Esophagus muscularis mucosa (tissue), 4 donors: ENCODE results near the gene RPL38. TPM values are rescaled to one million over a fixed set of nuclear protein-coding genes. Genes with fewer than 3 reads are reported as not detected.

ENCODE experiments used
- DNase-seq: peaks from one replicate; pipeline ENCODE4 v3.0.0-alpha.2; 2017; ENCODE audit errors: extremely low spot score
- H3K27ac ChIP-seq, 4 donors: fragments of 200-600 bp; sonication (generic); replicated peaks in 1 of 4; 1 replicate in 3 of 4; 2 replicates in 1 of 4; pipeline ENCODE4 v1.5.1; 2016 to 2019; ENCODE audit warnings: mild to moderate bottlenecking in 1 of 4
- H3K27me3 ChIP-seq, 4 donors: fragments of 200-600 bp; sonication (generic); one replicate each; pipeline versions ENCODE4 v1.5.1 to v1.6.0; 2016 to 2019
- H3K36me3 ChIP-seq, 4 donors: fragments of 200-600 bp; sonication (generic); one replicate each; pipeline ENCODE4 v1.5.1; 2016 to 2019
- H3K4me1 ChIP-seq, 4 donors: fragments of 200-600 bp; sonication (generic); one replicate each; pipeline ENCODE4 v1.5.1; 2016 to 2019
- H3K4me3 ChIP-seq, 4 donors: fragments of 200-600 bp; sonication (generic); 1 replicate in 2 of 4; 2 replicates in 2 of 4; pipeline ENCODE4 v1.5.1; 2016 to 2019; ENCODE audit warnings: mild to moderate bottlenecking in 4 of 4, moderate library complexity in 1 of 4
- H3K9me3 ChIP-seq, 4 donors: fragments of 200-600 bp; sonication (generic); 1 replicate in 3 of 4; 2 replicates in 1 of 4; pipeline ENCODE4 v1.5.1; 2016 to 2019
- EP300 ChIP-seq: sonication (generic); formaldehyde crosslinking; IDR thresholded peaks from one replicate; pipeline ENCODE4 v1.6.1; 2017; ENCODE audit warnings: antibody characterized with exemption
- POLR2A ChIP-seq: fragments of 450-650 bp; IDR thresholded peaks from one replicate; pipeline ENCODE4 v1.6.1; 2017; ENCODE audit warnings: antibody characterized with exemption, moderate library complexity, mild to moderate bottlenecking, low read depth
- POLR2AphosphoS5 ChIP-seq, 2 donors: sonication (generic); formaldehyde crosslinking; IDR thresholded peaks; one replicate each; pipeline ENCODE4 v1.6.1; 2017; ENCODE audit warnings: antibody characterized with exemption in 2 of 2
- WGBS: methylation state at CpG from one replicate; pipeline ENCODE4 v1.1.5; 2018; 5-methylcytosine and 5-hydroxymethylcytosine counted together
- intact Hi-C: fragments of 100-400 bp; cut with DNase I; formaldehyde crosslinking; loops from one replicate; pipeline ENCODE4 v1.15.1; 2023
- total RNA-seq, 4 donors: library from RNA; depleted of rRNA; stranded (reverse); fragments of >200 nt; gene quantifications; one replicate each; pipeline versions ENCODE4 v1.1.0 to v1.2.1, GENCODE V29; 2016
- TF ChIP-seq, protein P1 (sequence below), 3 experiments: fragments of 200-600 bp in 2 of 3; fragments of 450-650 bp in 1 of 3; sonication (generic) in 2 of 3; IDR thresholded peaks; one replicate each; pipeline ENCODE4 v1.5.1; 2017 to 2019; ENCODE audit warnings: antibody characterized with exemption in 3 of 3, mild to moderate bottlenecking in 2 of 3, moderate library complexity in 1 of 3

RPL38 gene
- 1,000 to 10,000 TPM in 2 of 4 donors, 100 to 1,000 TPM in 2; 445 to 1,296 (median 979) TPM for total RNA-seq

DNA sequence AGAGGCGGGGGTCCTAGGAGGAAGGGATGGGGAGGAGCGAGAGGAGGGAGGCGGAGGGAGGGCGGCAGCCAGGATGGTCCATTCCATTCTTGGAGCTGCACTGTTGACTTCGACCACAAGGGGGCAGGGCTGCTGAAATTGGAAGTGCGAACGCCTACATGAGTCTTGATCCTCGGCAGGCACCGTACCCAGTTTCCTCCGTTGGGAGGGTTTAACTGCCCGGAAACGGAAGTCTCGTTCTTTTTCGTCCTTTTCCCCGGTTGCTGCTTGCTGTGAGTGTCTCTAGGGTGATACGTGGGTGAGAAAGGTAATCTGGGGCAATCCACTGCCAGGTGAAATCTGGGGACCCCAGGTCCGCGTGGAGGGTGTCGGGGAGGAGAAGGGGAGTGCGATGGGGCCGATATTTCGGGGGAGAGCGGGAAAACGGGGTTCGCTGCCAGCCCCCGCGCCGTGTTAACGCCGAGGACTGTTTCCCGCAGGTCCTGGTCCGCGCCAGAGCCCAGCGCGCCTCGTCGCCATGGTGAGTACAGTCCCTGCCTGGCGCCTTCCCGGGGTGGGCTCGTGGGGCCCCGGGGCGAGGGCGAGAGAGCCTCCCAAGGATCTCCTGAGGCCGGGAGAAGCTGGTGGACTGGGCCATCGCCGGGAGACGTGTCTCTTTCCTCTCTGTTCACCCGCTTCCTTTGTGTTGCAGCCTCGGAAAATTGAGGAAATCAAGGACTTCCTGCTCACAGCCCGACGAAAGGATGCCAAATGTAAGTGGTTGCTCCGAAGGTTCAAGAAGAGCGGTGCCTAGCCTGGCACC lies at the start of gene RPL38:
Gene RPL38 (plus strand): TSS at position 240 of the 802 bp plus-strand sequence. CDS start 278 bp downstream, at position 518.
- peak; percentile 99 for DNase-seq
- Histone ChIP-seq H3K36me3 (peaks cover 14 to 46% (median 39%) of the 10 kb centered on the region in 4 donors), H3K9me3 (no peaks in the 10 kb centered on the region), H3K4me1 (peaks cover 42 to 65% (median 59%) of the 10 kb centered on the region in 4 donors), H3K4me3 (peak within 1 kb of the TSS; percentile 68 to 96 (median 80)), H3K27me3 (peaks cover 0 to 42% (median 10%) of the 10 kb centered on the region in 4 donors), H3K27ac (peak within 1 kb of the TSS; percentile 77 to 88 (median 84))
- 2% methylated on average over 36 of the region's 53 CpGs for WGBS
- TF ChIP-seq POLR2AphosphoS5 (IDR thresholded peaks at IDR 0.05) (peak; percentile 98 to 99), POLR2A (peak; percentile 92), EP300 (no peak)
- TF ChIP-seq, protein P1, sequence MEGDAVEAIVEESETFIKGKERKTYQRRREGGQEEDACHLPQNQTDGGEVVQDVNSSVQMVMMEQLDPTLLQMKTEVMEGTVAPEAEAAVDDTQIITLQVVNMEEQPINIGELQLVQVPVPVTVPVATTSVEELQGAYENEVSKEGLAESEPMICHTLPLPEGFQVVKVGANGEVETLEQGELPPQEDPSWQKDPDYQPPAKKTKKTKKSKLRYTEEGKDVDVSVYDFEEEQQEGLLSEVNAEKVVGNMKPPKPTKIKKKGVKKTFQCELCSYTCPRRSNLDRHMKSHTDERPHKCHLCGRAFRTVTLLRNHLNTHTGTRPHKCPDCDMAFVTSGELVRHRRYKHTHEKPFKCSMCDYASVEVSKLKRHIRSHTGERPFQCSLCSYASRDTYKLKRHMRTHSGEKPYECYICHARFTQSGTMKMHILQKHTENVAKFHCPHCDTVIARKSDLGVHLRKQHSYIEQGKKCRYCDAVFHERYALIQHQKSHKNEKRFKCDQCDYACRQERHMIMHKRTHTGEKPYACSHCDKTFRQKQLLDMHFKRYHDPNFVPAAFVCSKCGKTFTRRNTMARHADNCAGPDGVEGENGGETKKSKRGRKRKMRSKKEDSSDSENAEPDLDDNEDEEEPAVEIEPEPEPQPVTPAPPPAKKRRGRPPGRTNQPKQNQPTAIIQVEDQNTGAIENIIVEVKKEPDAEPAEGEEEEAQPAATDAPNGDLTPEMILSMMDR (IDR thresholded peaks at IDR 0.05) = peak; percentile 95 to 97 (median 97)
- intact Hi-C loops = no loop called here

DNA sequence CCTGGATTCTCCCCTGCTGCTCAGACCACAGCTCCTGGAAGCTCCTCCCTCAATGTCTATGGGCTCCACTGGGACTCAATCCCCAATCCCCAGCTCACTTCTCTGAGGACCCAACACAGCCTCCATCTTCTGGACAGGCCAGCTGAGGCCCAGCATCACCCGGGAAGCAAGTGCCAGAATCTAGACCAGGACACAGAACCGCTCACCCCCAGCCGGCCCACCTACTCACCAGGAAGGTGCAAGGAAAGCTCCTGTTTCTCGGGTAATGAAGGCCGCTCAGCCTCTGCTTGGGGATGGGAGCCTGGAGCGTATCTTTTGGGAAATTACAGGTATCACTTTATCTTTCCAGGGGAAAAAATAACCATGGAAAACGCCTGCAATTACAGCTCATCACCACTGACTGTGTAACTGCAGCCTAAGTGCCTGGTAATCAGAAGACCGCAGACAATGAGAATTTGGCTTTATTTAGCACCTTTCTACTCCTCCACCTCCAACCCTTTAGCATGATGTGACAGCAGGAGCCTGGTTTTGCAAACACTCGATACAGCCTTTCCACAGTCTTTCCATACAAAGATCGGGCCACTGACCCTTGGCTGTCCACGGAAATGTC lies 49.6 kb upstream of the RPL38 start:
- peak; percentile 89 for DNase-seq
- Histone ChIP-seq H3K27ac (no peak overlapping the region), H3K4me1 (peaks cover 0 to 6% (median 0%) of the 10 kb centered on the region in 4 donors), H3K9me3 (peaks cover 0 to 4% (median 0%) of the 10 kb centered on the region in 4 donors), H3K27me3 (peaks cover 0 to 40% (median 0%) of the 10 kb centered on the region in 4 donors), H3K4me3 (no peak overlapping the region), H3K36me3 (no peaks in the 10 kb centered on the region)
- 95% methylated on average over 11 of the region's 11 CpGs for WGBS
- intact Hi-C loops = no loop called here
- TF ChIP-seq EP300 (no peak), POLR2A (no peak), POLR2AphosphoS5 (IDR thresholded peaks at IDR 0.05) (no peak)
- TF ChIP-seq, protein P1 (IDR thresholded peaks at IDR 0.05) = no peak

DNA sequence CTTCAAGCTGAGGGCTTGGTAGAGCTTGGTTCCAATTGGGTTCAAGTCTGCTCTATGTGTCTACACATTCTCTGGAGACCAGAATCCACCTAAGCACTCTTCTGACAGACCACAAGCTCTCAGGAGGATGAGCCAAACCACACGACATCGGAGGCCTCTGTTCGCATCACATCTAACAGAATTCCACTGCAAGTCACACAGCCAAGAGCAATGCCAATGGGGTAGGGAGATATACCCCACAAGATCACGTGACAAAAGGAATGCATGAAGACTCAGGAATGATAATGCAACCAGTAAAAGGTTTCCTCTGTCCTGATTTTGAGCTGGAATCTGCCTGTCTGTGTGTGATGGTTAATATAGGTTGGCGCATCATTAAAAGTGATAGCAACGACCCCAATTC lies 46.6 kb upstream of the RPL38 start:
- Histone ChIP-seq H3K27me3 (peaks cover 0 to 39% (median 0%) of the 10 kb centered on the region in 4 donors), H3K36me3 (no peaks in the 10 kb centered on the region), H3K4me1 (peaks cover 0 to 6% (median 0%) of the 10 kb centered on the region in 4 donors), H3K4me3 (no peak overlapping the region), H3K9me3 (peaks cover 0 to 6% (median 0%) of the 10 kb centered on the region in 4 donors), H3K27ac (no peak overlapping the region)
- WGBS = 82% methylated on average over 6 of the region's 6 CpGs
- peak; percentile 78 for DNase-seq
- TF ChIP-seq POLR2A (no peak), EP300 (no peak), POLR2AphosphoS5 (IDR thresholded peaks at IDR 0.05) (no peak)
- TF ChIP-seq, protein P1 (IDR thresholded peaks at IDR 0.05) = no peak
- intact Hi-C loops = no loop called here

DNA sequence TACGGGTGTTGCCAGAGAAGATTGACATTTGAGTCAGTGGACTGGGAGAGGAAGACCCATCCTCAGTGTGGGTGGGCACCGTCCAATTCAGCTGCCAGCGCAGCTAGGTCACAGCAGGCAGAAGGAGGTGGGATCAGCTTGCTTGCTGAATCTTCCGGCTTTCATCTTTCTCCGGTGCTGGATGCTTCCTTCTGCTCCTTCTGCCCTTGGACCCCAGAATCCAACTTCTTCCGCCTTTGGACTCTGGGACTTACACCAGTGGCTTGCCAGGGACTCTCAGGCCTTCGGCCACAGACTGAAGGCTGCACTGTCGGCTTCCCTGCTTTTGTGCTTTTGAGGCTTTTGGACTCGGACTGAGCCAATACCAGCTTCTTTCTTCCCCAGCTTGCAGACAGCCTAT lies 46.1 kb upstream of the RPL38 start:
- Histone ChIP-seq H3K4me3 (no peak overlapping the region), H3K9me3 (peaks cover 0 to 6% (median 0%) of the 10 kb centered on the region in 4 donors), H3K4me1 (peaks cover 0 to 6% (median 0%) of the 10 kb centered on the region in 4 donors), H3K36me3 (no peaks in the 10 kb centered on the region), H3K27ac (no peak overlapping the region), H3K27me3 (peaks cover 0 to 39% (median 0%) of the 10 kb centered on the region in 4 donors)
- DNase-seq = peak; percentile 86
- 87% methylated on average over 9 of the region's 9 CpGs for WGBS
- intact Hi-C loops = no loop called here
- no peak for TF ChIP-seq EP300
- TF ChIP-seq, protein P1 (IDR thresholded peaks at IDR 0.05) = no peak
- TF ChIP-seq POLR2A = no peak
- no peak for TF ChIP-seq POLR2AphosphoS5 (IDR thresholded peaks at IDR 0.05)
